ENCODE results near the gene DIAPH1.

DIAPH1 gene

GRCh38 chr5:141495453-141495811 lies 123.4 kb downstream of the DIAPH1 start (continued):
- TF ChIP-seq ZNF426 (tag by site-specific recombination; IDR thresholded peaks at IDR 0.05), result no peak
- TF ChIP-seq ZNF223 (tag by site-specific recombination; IDR thresholded peaks at IDR 0.05), result no peak
- TF ChIP-seq KLF17 (tag by site-specific recombination; IDR thresholded peaks at IDR 0.05), result no peak
- no peak for TF ChIP-seq SCRT1 (tag by site-specific recombination; IDR thresholded peaks at IDR 0.05; ENCODE audit: borderline replicate concordance)
- no peak for TF ChIP-seq ZNF394 (tag by site-specific recombination; IDR thresholded peaks at IDR 0.05; ENCODE audit: borderline replicate concordance)
- TF ChIP-seq ZNF624 (tag by site-specific recombination; IDR thresholded peaks at IDR 0.05), result no peak

DNA sequence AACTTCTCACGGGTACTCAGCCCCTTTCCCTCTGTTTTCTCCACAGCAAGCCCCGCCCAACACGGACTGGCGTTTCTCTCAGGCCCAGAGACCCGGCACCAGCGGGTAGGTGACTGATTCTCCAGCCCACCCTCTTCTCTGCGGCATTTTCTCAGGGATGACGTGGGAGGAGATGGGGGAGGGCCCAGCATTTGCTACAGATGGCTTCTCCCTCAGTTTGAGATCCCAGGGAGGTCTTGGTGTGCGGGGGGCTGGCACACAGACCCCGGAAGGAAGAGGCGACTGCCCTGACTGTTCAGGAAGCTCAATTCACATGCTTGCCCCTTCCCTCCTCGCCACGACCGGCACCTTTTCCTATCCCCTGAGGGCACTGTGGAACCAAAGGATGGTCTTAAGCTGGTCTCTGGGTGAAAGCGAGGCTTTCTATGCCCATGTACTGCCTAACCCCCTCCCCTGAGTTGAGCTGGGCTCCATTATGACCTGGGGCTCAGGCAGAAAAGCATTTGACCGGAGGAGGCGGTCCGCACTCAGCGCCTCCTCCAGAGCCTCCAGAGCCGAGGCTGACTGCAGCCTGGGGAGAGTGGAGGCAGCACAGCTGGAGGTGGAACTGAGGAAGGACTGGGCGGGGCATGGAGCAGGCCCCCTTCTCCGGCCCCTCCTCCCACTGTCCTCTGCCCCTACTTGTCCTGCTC lies 123.9 kb downstream of the DIAPH1 start:
- ChIA-PET POLR2A (no interaction called here), CTCF (interaction anchor here (1.1 kb wide), 1 partner anchor 272 kb away, joined by 3 read pairs; the partner anchor contains the start of gene PCDHB14)
- H3K36me3 ChIP-seq (ENCODE audit: control insufficient read depth in 2 of 2, insufficient read depth in 1 of 2, low read length in 2 of 2), result no peaks in the 10 kb centered on the region
- no peaks in the 10 kb centered on the region for H3K9me3 ChIP-seq (ENCODE audit: control insufficient read depth, insufficient read depth, low read depth, low read length)
- no peak overlapping the region for H3K4me3 ChIP-seq (ENCODE audit: low read depth, low read length)
- TF ChIP-seq ZXDB (tag by site-specific recombination; IDR thresholded peaks at IDR 0.05) (no peak), BCL6B (tag by site-specific recombination; IDR thresholded peaks at IDR 0.05) (no peak), ZSCAN4 (tag by site-specific recombination; IDR thresholded peaks at IDR 0.05) (no peak), ZIC2 (tag by site-specific recombination; IDR thresholded peaks at IDR 0.05) (peak; percentile 43), ZNF132 (tag by site-specific recombination; IDR thresholded peaks at IDR 0.05; ENCODE audit: borderline replicate concordance) (no peak), ZNF114 (tag by site-specific recombination; IDR thresholded peaks at IDR 0.05) (no peak)
- no peaks in the 10 kb centered on the region for H3K4me1 ChIP-seq (ENCODE audit: control insufficient read depth, insufficient read depth, low read length)
- no peak overlapping the region for H3K27ac ChIP-seq (ENCODE audit: extremely low read depth, low read depth, low read length)

DNA sequence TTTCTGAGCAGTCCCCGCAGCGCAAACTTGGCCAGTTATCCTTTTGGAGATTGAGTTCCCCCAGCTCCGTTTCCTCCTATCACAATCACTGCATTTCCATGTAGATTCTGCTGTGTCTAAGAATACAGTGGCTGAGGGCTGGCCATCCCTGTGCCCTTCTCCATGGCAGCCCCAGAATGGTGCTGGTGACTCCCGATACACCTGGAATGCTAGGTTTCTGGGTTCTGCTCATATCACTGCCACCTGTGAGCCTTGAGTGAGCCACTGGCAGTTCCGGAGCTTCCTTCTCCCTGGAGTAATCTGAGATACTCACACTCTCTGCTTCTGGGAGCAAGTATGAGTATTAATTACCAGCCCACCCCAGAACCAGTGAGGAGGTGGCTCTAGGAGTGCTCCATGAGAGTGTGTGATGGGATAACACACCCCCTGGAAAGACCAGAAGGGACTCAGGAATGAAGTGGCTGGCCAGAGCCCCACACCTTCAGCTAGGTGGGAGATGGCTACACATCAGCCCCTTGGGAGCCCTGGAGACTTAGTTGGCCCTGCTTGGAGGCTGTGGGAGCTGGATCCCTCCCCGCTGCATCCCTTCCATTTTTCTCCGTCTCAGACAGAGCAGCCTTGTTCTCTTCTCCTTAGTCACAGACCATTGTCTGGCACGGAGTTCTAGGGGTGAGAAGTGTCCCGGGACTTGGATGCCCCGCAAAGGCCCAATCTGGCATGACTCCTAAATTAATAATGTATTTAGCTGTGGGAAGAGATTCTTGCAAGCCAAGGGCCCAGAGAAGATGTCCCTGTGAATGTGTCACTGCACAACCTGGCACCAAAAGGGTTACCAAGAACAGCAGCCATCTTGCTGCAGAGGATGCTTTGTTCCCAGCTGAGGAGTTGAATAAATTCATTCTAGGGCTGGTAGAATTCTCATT lies 125.0 kb downstream of the DIAPH1 start:
- ChIA-PET CTCF (interaction anchor here (0.7 to 1.1 kb wide), 3 partner anchors 10 to 270 kb away, joined by 3 to 4 read pairs (median 3); partner anchors contain the start of gene PCDHB14), POLR2A (no interaction called here)
- Histone ChIP-seq H3K9me3 (ENCODE audit: control insufficient read depth, insufficient read depth, low read depth, low read length) (no peaks in the 10 kb centered on the region), H3K27ac (ENCODE audit: extremely low read depth, low read depth, low read length) (no peak overlapping the region), H3K36me3 (ENCODE audit: control insufficient read depth in 2 of 2, insufficient read depth in 1 of 2, low read length in 2 of 2) (no peaks in the 10 kb centered on the region), H3K4me3 (ENCODE audit: low read depth, low read length) (no peak overlapping the region), H3K4me1 (ENCODE audit: control insufficient read depth, insufficient read depth, low read length) (no peaks in the 10 kb centered on the region)
- no peak for TF ChIP-seq ZNF175 (tag by site-specific recombination; IDR thresholded peaks at IDR 0.05)
- TF ChIP-seq GLIS1 (tag by site-specific recombination; IDR thresholded peaks at IDR 0.05), result peak; percentile 66
